SU-DHL-6 (cell line): ENCODE results near the gene APLN.

Experiments
- H2AFZ ChIP-seq: fragments of 200-600 bp; sonication (generic); 2 replicates; pipeline ENCODE4 v1.6.1; 2014; ENCODE audit warnings: low read depth, mild to moderate bottlenecking, moderate library complexity, mixed read lengths, antibody characterized with exemption, low read length; ENCODE audit not compliant: severe bottlenecking
- H3F3A ChIP-seq: fragments of 200-600 bp; shearing (Covaris generic); 2 replicates; pipeline ENCODE4 v1.6.0; 2016; ENCODE audit warnings: antibody characterized with exemption, mild to moderate bottlenecking; ENCODE audit not compliant: insufficient read depth
- H3K27ac ChIP-seq: fragments of 200-600 bp; sonication (generic); 2 replicates; pipeline ENCODE4 v1.5.1; 2016; ENCODE audit warnings: low read depth, mild to moderate bottlenecking, low read length, moderate library complexity, mixed read lengths
- H3K27me3 ChIP-seq: fragments of 200-600 bp; sonication (generic), shearing (Covaris generic); 2 replicates; pipeline ENCODE4 v1.6.0; 2014; ENCODE audit warnings: mild to moderate bottlenecking, low read length
- H3K36me3 ChIP-seq: fragments of 200-600 bp; sonication (generic); 2 replicates; pipeline ENCODE4 v1.6.1; 2014; ENCODE audit warnings: mild to moderate bottlenecking, low read length, mixed read lengths
- H3K4me2 ChIP-seq: fragments of 300-600, 200-600 bp; shearing (Covaris generic), sonication (generic); 2 replicates; pipeline ENCODE4 v1.6.0; 2014; ENCODE audit warnings: low read length, low read depth, mild to moderate bottlenecking; ENCODE audit not compliant: poor library complexity, severe bottlenecking
- H3K4me3 ChIP-seq: fragments of 200-600 bp; sonication (generic); 2 replicates; pipeline ENCODE4 v1.5.1; 2014; ENCODE audit warnings: antibody characterized with exemption, low read length, mild to moderate bottlenecking, mixed read lengths; ENCODE audit not compliant: insufficient read depth, poor library complexity, severe bottlenecking
- H3K79me2 ChIP-seq: fragments of 200-600 bp; sonication (generic); 2 replicates; pipeline ENCODE4 v1.6.1; 2014; ENCODE audit warnings: mild to moderate bottlenecking, low read length, moderate library complexity; ENCODE audit not compliant: insufficient read depth
- H3K9ac ChIP-seq: fragments of 200-600 bp; sonication (generic); 2 replicates; pipeline ENCODE4 v1.7.0; 2014; ENCODE audit warnings: mild to moderate bottlenecking, low read length
- H3K9me2 ChIP-seq: fragments of 200-600 bp; sonication (generic); replicated peaks from 2 replicates; pipeline ENCODE4 v1.6.1; 2014; ENCODE audit warnings: low read length; ENCODE audit not compliant: insufficient read depth
- H3K9me3 ChIP-seq: fragments of 200-600 bp; sonication (generic); 2 replicates; pipeline ENCODE4 v1.6.1; 2014; ENCODE audit warnings: low read length, mixed read lengths; ENCODE audit not compliant: insufficient read depth
- H4K20me1 ChIP-seq: fragments of 200-600 bp; sonication (generic); 2 replicates; pipeline ENCODE4 v1.6.1; 2014; ENCODE audit warnings: low read depth, mild to moderate bottlenecking, antibody characterized with exemption, low read length, moderate library complexity, mixed read lengths
- EZH2phosphoT487 ChIP-seq: fragments of 200-600 bp; sonication (generic), shearing (Covaris generic); conservative IDR thresholded peaks from 2 replicates; pipeline ENCODE4 v1.6.1; 2018; ENCODE audit warnings: mild to moderate bottlenecking, antibody characterized with exemption, low read length, moderate library complexity, mixed read lengths
- TF ChIP-seq, protein P1 (sequence below): fragments of 200-600 bp; sonication (generic); IDR thresholded peaks from one replicate; pipeline ENCODE4 v1.5.1; 2017; ENCODE audit warnings: antibody characterized with exemption, mild to moderate bottlenecking, low read length, moderate library complexity; ENCODE audit not compliant: insufficient read depth, poor library complexity, severe bottlenecking

APLN gene

DNA sequence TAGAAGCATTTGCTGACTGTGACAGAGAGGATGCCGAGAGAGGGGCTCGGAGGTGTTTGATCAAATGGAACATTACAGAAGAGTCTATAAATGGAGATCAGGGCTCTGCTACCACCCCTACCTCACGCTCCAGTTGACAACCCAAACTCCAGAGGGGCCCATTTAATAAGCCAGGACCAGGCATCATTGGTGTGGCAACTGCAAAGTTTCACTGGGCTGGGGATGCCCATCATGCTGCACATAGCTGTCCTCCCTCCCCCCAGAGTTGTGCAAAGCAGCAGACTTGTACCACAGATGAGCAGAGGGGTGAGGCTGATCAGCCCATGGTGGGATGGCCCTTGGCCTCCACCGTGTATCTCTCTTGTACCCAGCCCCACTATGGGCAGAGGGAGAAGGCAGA is 45.8 kb upstream of the APLN start:
- no peaks in the 10 kb centered on the region for H3K27me3 ChIP-seq

DNA sequence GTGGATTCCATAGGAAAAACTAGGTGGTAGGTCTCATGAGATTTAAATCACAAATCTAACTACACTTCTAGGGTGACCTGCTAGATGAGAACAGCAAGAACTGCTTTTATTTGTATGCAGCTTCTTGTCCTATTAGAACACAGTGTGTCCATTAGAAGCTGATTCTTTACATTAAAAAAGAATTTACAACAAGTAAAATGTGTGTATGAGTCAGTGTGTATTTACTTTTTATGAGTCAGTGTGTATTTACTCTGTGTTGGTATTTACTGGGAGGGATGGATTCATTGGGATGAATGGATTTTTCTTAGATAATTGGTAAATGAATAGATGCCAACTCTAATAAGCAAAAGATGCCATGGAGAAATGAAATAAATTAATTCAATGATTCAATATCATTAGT is 43.4 kb upstream of the APLN start:
- no peak overlapping the region for H3K4me2 ChIP-seq

More for the DNA sequence above, 45.8 kb upstream of the APLN start:
- H3K9me3 ChIP-seq = no peaks in the 10 kb centered on the region
- no peaks in the 10 kb centered on the region for H3F3A ChIP-seq
- TF ChIP-seq, protein P1, sequence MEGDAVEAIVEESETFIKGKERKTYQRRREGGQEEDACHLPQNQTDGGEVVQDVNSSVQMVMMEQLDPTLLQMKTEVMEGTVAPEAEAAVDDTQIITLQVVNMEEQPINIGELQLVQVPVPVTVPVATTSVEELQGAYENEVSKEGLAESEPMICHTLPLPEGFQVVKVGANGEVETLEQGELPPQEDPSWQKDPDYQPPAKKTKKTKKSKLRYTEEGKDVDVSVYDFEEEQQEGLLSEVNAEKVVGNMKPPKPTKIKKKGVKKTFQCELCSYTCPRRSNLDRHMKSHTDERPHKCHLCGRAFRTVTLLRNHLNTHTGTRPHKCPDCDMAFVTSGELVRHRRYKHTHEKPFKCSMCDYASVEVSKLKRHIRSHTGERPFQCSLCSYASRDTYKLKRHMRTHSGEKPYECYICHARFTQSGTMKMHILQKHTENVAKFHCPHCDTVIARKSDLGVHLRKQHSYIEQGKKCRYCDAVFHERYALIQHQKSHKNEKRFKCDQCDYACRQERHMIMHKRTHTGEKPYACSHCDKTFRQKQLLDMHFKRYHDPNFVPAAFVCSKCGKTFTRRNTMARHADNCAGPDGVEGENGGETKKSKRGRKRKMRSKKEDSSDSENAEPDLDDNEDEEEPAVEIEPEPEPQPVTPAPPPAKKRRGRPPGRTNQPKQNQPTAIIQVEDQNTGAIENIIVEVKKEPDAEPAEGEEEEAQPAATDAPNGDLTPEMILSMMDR = no peak
- no peak for TF ChIP-seq EZH2phosphoT487
- H3K4me3 ChIP-seq = no peak overlapping the region
- no peak overlapping the region for H3K4me2 ChIP-seq
- no peak overlapping the region for H2AFZ ChIP-seq
- no peak overlapping the region for H3K9ac ChIP-seq
- no peaks in the 10 kb centered on the region for H3K79me2 ChIP-seq
- no peaks in the 10 kb centered on the region for H3K36me3 ChIP-seq
- no peak overlapping the region for H3K27ac ChIP-seq
- H3K9me2 ChIP-seq = no peaks in the 10 kb centered on the region
- no peaks in the 10 kb centered on the region for H4K20me1 ChIP-seq

DNA sequence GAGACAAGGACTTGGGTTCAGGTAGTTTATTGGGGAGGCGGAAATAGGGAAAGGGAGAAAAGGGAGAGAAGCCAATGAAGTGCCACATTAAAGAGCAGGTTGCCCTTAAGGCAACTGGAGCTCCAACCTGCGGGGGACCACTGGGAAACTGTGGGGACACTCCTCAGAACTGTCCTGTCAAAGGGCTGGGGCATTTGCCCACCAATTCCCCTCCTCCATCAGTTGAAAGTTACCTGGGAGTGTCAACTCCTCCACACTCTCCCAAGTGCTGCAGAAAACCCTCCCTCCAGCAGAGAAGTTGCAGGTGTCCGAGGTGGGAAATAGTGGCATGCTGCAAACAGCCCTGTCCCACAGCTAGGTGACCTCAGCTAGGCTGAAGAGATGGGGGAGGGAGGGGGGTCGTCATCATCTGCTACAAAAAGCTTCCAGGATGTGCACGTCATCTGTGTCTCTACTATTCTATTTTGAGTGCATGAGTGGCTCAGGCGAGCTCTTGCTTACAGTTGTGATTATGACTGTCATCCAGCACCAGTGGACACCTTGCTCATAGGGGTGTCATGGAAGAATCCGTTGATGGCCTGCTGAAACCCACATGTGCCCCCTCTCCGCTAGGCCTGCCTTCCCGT is 42.6 kb upstream of the APLN start:
- no peaks in the 10 kb centered on the region for H3F3A ChIP-seq
- H2AFZ ChIP-seq = no peak overlapping the region
- no peaks in the 10 kb centered on the region for H3K79me2 ChIP-seq
- H4K20me1 ChIP-seq = no peaks in the 10 kb centered on the region
- H3K4me2 ChIP-seq = no peak overlapping the region
- no peaks in the 10 kb centered on the region for H3K9me3 ChIP-seq
- no peaks in the 10 kb centered on the region for H3K9me2 ChIP-seq
- TF ChIP-seq, protein P1 = no peak
- no peak for TF ChIP-seq EZH2phosphoT487
- no peak overlapping the region for H3K9ac ChIP-seq
- H3K27ac ChIP-seq = no peak overlapping the region
- H3K27me3 ChIP-seq = no peaks in the 10 kb centered on the region
- H3K4me3 ChIP-seq = no peak overlapping the region
- H3K36me3 ChIP-seq = no peaks in the 10 kb centered on the region

More for the DNA sequence above, 43.4 kb upstream of the APLN start:
- Histone ChIP-seq H3K9me3 (no peaks in the 10 kb centered on the region), H4K20me1 (no peaks in the 10 kb centered on the region), H3K4me3 (no peak overlapping the region), H3K27me3 (no peaks in the 10 kb centered on the region), H3K79me2 (no peaks in the 10 kb centered on the region), H3F3A (no peaks in the 10 kb centered on the region), H3K9me2 (no peaks in the 10 kb centered on the region), H3K9ac (no peak overlapping the region), H3K36me3 (no peaks in the 10 kb centered on the region), H3K27ac (no peak overlapping the region), H2AFZ (no peak overlapping the region)
- no peak for TF ChIP-seq EZH2phosphoT487
- TF ChIP-seq, protein P1 = no peak
